Pons (tissue), 1 donor: ENCODE results near the gene SLCO2B1.

Source experiments
- DNase-seq: peaks from one replicate; pipeline ENCODE4 v3.0.0-alpha.2; 2016; ENCODE audit warnings: low spot score

SLCO2B1 gene

GRCh38 chr11:75195167-75195962 lies 44.5 kb downstream of the SLCO2B1 start:
- DNase-seq: peak; percentile 84

GRCh38 chr11:75196426-75196825 lies 45.5 kb downstream of the SLCO2B1 start:
- DNase-seq: no peak

GRCh38 chr11:75197512-75198277 lies 46.8 kb downstream of the SLCO2B1 start:
- DNase-seq: no peak

GRCh38 chr11:75198278-75198973 lies 47.5 kb downstream of the SLCO2B1 start:
- DNase-seq: no peak

- DNase-seq: no peak
Measured at GRCh38 chr11:75199412-75199955, 48.6 kb downstream of the SLCO2B1 start.

- no peak for DNase-seq
Measured at GRCh38 chr11:75200051-75200450, 49.1 kb downstream of the SLCO2B1 start.

GRCh38 chr11:75200531-75200930 lies 49.6 kb downstream of the SLCO2B1 start:
- DNase-seq: no peak

GRCh38 chr11:75201771-75202170 lies 50.9 kb downstream of the SLCO2B1 start:
- no peak for DNase-seq

GRCh38 chr11:75202195-75202594 lies 51.3 kb downstream of the SLCO2B1 start:
- no peak for DNase-seq

- DNase-seq: no peak
Measured at GRCh38 chr11:75203138-75203537, 52.2 kb downstream of the SLCO2B1 start.

GRCh38 chr11:75203641-75204011 lies 52.7 kb downstream of the SLCO2B1 start:
- DNase-seq: no peak

GRCh38 chr11:75204012-75204674 lies 53.2 kb downstream of the SLCO2B1 start:
- no peak for DNase-seq

- peak; percentile 70 for DNase-seq
Measured at GRCh38 chr11:75204685-75205563, 54.0 kb downstream of the SLCO2B1 start.

- DNase-seq: no peak
Measured at GRCh38 chr11:75205564-75206020, 54.7 kb downstream of the SLCO2B1 start.

- no peak for DNase-seq
Measured at GRCh38 chr11:75208446-75208845, 57.5 kb downstream of the SLCO2B1 start.

GRCh38 chr11:75212411-75212810 lies 61.5 kb downstream of the SLCO2B1 start:
- no peak for DNase-seq

- DNase-seq: peak; percentile 28
Measured at GRCh38 chr11:75214411-75214821, 63.5 kb downstream of the SLCO2B1 start.

GRCh38 chr11:75214843-75215242 lies 63.9 kb downstream of the SLCO2B1 start:
- no peak for DNase-seq

GRCh38 chr11:75219869-75220268 lies 69.0 kb downstream of the SLCO2B1 start:
- no peak for DNase-seq

GRCh38 chr11:75223954-75224643 lies 73.2 kb downstream of the SLCO2B1 start:
- DNase-seq: no peak
